Lung (tissue), 12 donors: ENCODE measurements around the gene CIAO3. TPM values are rescaled to one million over a fixed set of nuclear protein-coding genes. Genes with fewer than 3 reads are reported as not detected.
A peak's percentile ranks its signal among the peaks of the same experiment; 100 is the strongest.

Experiments used
- ATAC-seq: fragments of 200-7000 bp; cut with Tn5 transposase; one replicate; pipeline ENCODE4 v1.9.1; 2020; ENCODE audit warnings: moderate number of reproducible peaks; ENCODE audit not compliant: insufficient read depth, low FRiP score
- DNase-seq, 3 donors: peaks; one replicate each; pipeline ENCODE4 v3.0.0-alpha.2; 2013 to 2017
- H3K27ac ChIP-seq, 2 donors: one replicate each; pipeline ENCODE4 v1.5.1; 2013; ENCODE audit warnings: mild to moderate bottlenecking in 2 of 2, moderate library complexity in 2 of 2, control low read depth in 1 of 2, inconsistent platforms in 1 of 2, low read depth in 1 of 2, low read length in 1 of 2
- H3K27me3 ChIP-seq, 3 donors: one replicate each; pipeline ENCODE4 v1.5.1; 2013; ENCODE audit warnings: low read length in 2 of 3; ENCODE audit not compliant: control insufficient read depth in 3 of 3, insufficient read depth in 3 of 3
- H3K36me3 ChIP-seq, 4 donors: one replicate each; pipeline ENCODE4 v1.5.1; 2013; ENCODE audit warnings: low read length in 4 of 4, mild to moderate bottlenecking in 1 of 4, moderate library complexity in 1 of 4; ENCODE audit not compliant: control insufficient read depth in 4 of 4, insufficient read depth in 4 of 4
- H3K4me1 ChIP-seq, 5 donors: one replicate each; pipeline ENCODE4 v1.5.1; 2013; ENCODE audit warnings: low read length in 5 of 5, mild to moderate bottlenecking in 2 of 5, moderate library complexity in 1 of 5; ENCODE audit not compliant: control insufficient read depth in 5 of 5, insufficient read depth in 5 of 5
- H3K4me3 ChIP-seq: one replicate; pipeline ENCODE4 v1.5.1; 2013; ENCODE audit warnings: mild to moderate bottlenecking, control low read depth, moderate library complexity
- H3K9ac ChIP-seq, 2 donors: one replicate each; pipeline ENCODE4 v1.5.1; 2013; ENCODE audit warnings: low read length in 2 of 2, control low read depth in 1 of 2; ENCODE audit not compliant: insufficient read depth in 1 of 2
- H3K9me3 ChIP-seq, 4 donors: one replicate each; pipeline ENCODE4 v1.5.1; 2013; ENCODE audit warnings: low read length in 3 of 4, mild to moderate bottlenecking in 1 of 4, moderate library complexity in 1 of 4; ENCODE audit not compliant: control insufficient read depth in 4 of 4, insufficient read depth in 3 of 4
- WGBS, 2 donors: extraction: QIAGEN DNeasy Blood & Tissue Kit; methylation state at CpG; one replicate each; pipeline ENCODE4 v1.1.7; 2013; 5-methylcytosine and 5-hydroxymethylcytosine counted together
- polyA plus RNA-seq, 2 donors: library from polyadenylated mRNA; stranded (reverse); fragments of 200-250 nt; gene quantifications; one replicate each; pipeline ENCODE4 v1.2.1, GENCODE V29; 2013
- total RNA-seq, 2 donors: library from RNA; depleted of rRNA in 1 of 2; stranded (reverse); fragments of >200 nt in 1 of 2; gene quantifications; one replicate each; pipeline ENCODE4 v1.2.1, GENCODE V29; 2014 to 2021
- TF ChIP-seq, protein P1 (sequence below): IDR thresholded peaks from 2 replicates; pipeline ENCODE4 v1.5.1; 2012; ENCODE audit warnings: mild to moderate bottlenecking; ENCODE audit errors: control extremely low read depth, extremely low read depth
- donor health status: control.
- donor health status: control.
- donor health status: Bipolar disorder and iron deficiency.
- donor health status: healthy.
- donor health status: DM: yes; HTN: yes; CAD: no.

The CIAO3 gene
- total and polyA plus RNA-seq, 4 donors, result 21.0 to 40.6 (median 30.7) TPM

DNA sequence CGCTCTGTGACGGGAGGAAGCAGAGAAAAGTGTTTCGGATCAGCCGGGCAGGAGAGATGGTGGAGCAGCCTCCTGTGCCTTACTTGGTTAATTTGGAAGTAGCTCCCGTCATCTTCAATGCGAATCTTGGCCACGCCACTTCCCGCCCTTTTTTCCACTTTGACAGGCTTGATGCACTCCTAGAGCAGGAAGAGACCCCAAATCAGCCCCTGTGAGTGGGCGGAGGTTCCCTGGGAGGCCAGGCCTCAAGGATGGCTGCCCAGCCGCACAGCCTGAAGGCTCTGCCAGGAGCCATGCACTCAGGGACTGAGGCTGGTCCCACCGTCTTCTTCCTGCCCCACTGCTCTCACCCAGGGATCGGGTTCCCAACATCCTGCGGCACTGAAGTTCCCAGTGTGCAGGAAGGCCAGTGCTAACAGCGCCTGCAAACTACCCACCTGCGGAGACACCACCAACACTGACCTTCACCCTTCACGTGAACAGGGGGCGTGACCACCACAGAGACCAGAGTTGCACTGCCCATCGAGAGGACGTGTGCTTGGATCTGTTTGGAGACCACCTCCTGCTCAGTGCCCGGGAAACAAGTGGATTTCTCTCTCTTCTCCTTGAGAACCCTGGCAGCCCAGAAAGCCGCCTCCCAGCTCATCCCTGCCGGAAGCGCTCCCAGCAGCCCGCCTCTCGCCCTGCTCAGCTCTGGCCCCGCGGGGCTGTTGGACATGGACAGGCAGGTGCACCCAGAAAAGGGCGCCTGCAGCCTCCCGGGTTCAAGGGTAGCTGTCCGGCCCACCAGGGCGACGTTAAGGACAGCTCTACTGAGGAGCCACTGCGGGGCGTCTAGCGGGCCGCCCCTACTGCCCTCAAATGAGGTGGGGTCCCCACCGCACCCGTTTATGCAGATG is 988 bp downstream of the CIAO3 start:
- no peak for DNase-seq
- H3K27ac ChIP-seq, result no peak overlapping the region
- 47 to 52% methylated on average over 38 of the region's 38 CpGs for WGBS, 2 donors

DNA sequence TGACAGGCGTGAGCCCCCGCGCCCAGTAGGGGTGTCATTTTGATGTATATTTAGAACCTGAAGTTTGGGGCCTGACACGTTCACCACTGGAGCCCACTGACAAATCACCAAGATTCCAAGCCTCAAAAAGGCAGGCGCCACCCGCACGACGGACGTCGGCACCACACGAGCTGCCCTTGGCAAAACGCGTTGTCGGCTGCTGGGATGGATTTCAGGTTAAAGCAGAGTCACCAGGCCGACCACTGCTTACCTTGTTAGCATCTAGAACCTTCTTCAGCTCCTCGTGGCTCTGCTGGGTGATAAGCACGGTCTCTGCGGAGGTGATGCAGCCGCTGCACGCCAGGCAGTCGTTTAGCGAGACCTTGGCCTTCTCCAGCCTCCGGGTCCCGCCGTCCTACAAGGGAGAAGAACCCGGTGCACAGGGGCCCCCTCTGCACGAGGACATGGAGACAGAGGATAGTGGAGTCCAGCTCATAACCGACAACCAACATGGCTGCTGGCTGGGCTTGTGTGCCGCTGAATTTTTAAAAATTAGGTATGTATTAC is 3.8 kb downstream of the CIAO3 start:
- TF ChIP-seq, protein P1, sequence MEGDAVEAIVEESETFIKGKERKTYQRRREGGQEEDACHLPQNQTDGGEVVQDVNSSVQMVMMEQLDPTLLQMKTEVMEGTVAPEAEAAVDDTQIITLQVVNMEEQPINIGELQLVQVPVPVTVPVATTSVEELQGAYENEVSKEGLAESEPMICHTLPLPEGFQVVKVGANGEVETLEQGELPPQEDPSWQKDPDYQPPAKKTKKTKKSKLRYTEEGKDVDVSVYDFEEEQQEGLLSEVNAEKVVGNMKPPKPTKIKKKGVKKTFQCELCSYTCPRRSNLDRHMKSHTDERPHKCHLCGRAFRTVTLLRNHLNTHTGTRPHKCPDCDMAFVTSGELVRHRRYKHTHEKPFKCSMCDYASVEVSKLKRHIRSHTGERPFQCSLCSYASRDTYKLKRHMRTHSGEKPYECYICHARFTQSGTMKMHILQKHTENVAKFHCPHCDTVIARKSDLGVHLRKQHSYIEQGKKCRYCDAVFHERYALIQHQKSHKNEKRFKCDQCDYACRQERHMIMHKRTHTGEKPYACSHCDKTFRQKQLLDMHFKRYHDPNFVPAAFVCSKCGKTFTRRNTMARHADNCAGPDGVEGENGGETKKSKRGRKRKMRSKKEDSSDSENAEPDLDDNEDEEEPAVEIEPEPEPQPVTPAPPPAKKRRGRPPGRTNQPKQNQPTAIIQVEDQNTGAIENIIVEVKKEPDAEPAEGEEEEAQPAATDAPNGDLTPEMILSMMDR, result no peak
- no peak for DNase-seq
- Histone ChIP-seq H3K4me1 (peaks cover 0 to 13% (median 5%) of the 10 kb centered on the region in 5 donors), H3K27me3 (no peaks in the 10 kb centered on the region), H3K27ac (no peak overlapping the region), H3K4me3 (no peak overlapping the region), H3K9me3 (no peaks in the 10 kb centered on the region), H3K9ac (no peak overlapping the region), H3K36me3 (peaks cover 5 to 48% (median 14%) of the 10 kb centered on the region in 4 donors)
- WGBS, 2 donors, result 96 to 97% methylated on average over 29 of the region's 29 CpGs
- no peak for ATAC-seq

More for the DNA sequence above, 988 bp downstream of the CIAO3 start:
- no peaks in the 10 kb centered on the region for H3K27me3 ChIP-seq
- no peaks in the 10 kb centered on the region for H3K9me3 ChIP-seq
- peak overlapping the region; percentile 92 for H3K4me3 ChIP-seq
- peak overlapping the region in 1 of 2 donors; percentile 63 for H3K9ac ChIP-seq
- ATAC-seq, result no peak
- H3K4me1 ChIP-seq, result peaks cover 0 to 13% (median 5%) of the 10 kb centered on the region in 5 donors
- TF ChIP-seq, protein P1, result no peak
- peaks cover 0 to 27% (median 7%) of the 10 kb centered on the region in 4 donors for H3K36me3 ChIP-seq

DNA sequence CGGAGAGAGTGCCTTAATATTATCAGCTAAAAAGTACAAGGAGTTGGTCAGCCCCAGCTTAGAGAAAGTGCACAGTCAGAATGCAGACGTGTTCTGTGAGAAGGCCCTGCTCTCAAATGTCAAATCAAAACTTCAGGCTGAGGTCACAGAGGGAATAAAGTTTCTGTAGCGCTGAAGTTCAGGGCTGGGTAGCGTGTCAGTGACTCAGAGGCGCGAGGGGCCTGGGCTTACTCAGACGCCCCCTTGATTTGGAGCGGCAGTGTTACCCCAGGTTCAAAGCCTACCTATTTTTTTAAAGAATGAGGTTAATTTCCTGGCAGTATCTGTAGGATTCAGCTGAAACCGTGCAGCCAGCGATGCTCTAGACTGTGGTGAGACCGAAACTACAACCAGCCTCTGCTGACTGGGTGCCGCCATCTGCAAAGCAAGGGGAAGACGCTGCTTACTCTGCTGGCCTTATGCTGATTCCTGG is 4.8 kb downstream of the CIAO3 start:
- TF ChIP-seq, protein P1, result no peak
- Histone ChIP-seq H3K4me3 (no peak overlapping the region), H3K36me3 (peaks cover 5 to 53% (median 14%) of the 10 kb centered on the region in 4 donors), H3K9ac (no peak overlapping the region), H3K27ac (no peak overlapping the region), H3K4me1 (peaks cover 0 to 9% (median 5%) of the 10 kb centered on the region in 5 donors), H3K27me3 (no peaks in the 10 kb centered on the region), H3K9me3 (no peaks in the 10 kb centered on the region)
- DNase-seq (no peak), ATAC-seq (no peak)
- 91 to 94% methylated on average over 13 of the region's 13 CpGs for WGBS, 2 donors
